Liver (tissue), 9 donors: ENCODE data around the gene CLIC6. TPM values are rescaled to one million over a fixed set of nuclear protein-coding genes. Genes with fewer than 3 reads are reported as not detected.

Source experiments
- DNase-seq: peaks from one replicate; pipeline ENCODE4 v3.0.0-alpha.2; 2017; ENCODE audit warnings: low spot score
- H3K27ac ChIP-seq, 2 donors: one replicate each; pipeline ENCODE4 v1.7.0; 2013; ENCODE audit warnings: inconsistent platforms in 2 of 2, low read length in 2 of 2, control low read depth in 1 of 2, low read depth in 1 of 2, mild to moderate bottlenecking in 1 of 2
- H3K27me3 ChIP-seq, 4 donors: one replicate each; pipeline versions ENCODE4 v1.6.1 to v1.7.0; 2013; ENCODE audit warnings: low read length in 3 of 4, inconsistent platforms in 1 of 4, mild to moderate bottlenecking in 1 of 4, moderate library complexity in 1 of 4; ENCODE audit not compliant: control insufficient read depth in 4 of 4, insufficient read depth in 4 of 4
- H3K36me3 ChIP-seq, 4 donors: one replicate each; pipeline versions ENCODE4 v1.6.1 to v1.7.0; 2013; ENCODE audit warnings: low read length in 3 of 4, mild to moderate bottlenecking in 3 of 4, low read depth in 1 of 4, moderate library complexity in 1 of 4; ENCODE audit not compliant: control insufficient read depth in 4 of 4, insufficient read depth in 3 of 4
- H3K4me1 ChIP-seq, 4 donors: one replicate each; pipeline versions ENCODE4 v1.6.1 to v1.7.0; 2013; ENCODE audit warnings: low read length in 3 of 4, mild to moderate bottlenecking in 3 of 4, moderate library complexity in 1 of 4; ENCODE audit not compliant: control insufficient read depth in 4 of 4, insufficient read depth in 4 of 4
- H3K4me3 ChIP-seq, 3 donors: one replicate each; pipeline versions ENCODE4 v1.6.1 to v1.7.0; 2013; ENCODE audit warnings: low read length in 3 of 3, control low read depth in 1 of 3, low read depth in 1 of 3, mild to moderate bottlenecking in 1 of 3
- H3K9ac ChIP-seq, 2 donors: one replicate each; pipeline ENCODE4 v1.7.0; 2013; ENCODE audit warnings: low read length in 2 of 2, mild to moderate bottlenecking in 2 of 2, moderate library complexity in 2 of 2, control low read depth in 1 of 2, low read depth in 1 of 2
- H3K9me3 ChIP-seq, 4 donors: one replicate each; pipeline versions ENCODE4 v1.6.1 to v1.7.0; 2013; ENCODE audit warnings: low read length in 3 of 4; ENCODE audit not compliant: control insufficient read depth in 4 of 4
- ATF3 ChIP-seq: IDR thresholded peaks from 2 replicates; pipeline ENCODE4 v1.6.1; 2016; ENCODE audit warnings: antibody characterized with exemption
- CTCF ChIP-seq: fragments of 150-350 bp; IDR thresholded peaks from 2 replicates; pipeline ENCODE4 v1.5.1; 2017; ENCODE audit warnings: improper control_type of control experiment, low read depth, low read length; ENCODE audit not compliant: missing input control
- EGR1 ChIP-seq, 2 donors: IDR thresholded peaks; 2 replicates each; pipeline ENCODE4 v1.6.1; 2016 to 2018; ENCODE audit warnings: antibody characterized with exemption in 2 of 2, low read depth in 2 of 2
- FOXA1 ChIP-seq: IDR thresholded peaks from 2 replicates; pipeline ENCODE4 v1.6.1; 2016; ENCODE audit warnings: antibody characterized with exemption
- FOXA2 ChIP-seq: IDR thresholded peaks from 2 replicates; pipeline ENCODE4 v1.6.1; 2016; ENCODE audit warnings: antibody characterized with exemption
- GABPA ChIP-seq, 2 donors: IDR thresholded peaks in 1 of 2; conservative IDR thresholded peaks in 1 of 2; 2 replicates each; pipeline ENCODE4 v1.6.1; 2016; ENCODE audit warnings: antibody characterized with exemption in 2 of 2, mild to moderate bottlenecking in 1 of 2, moderate library complexity in 1 of 2
- HNF4A ChIP-seq, 2 donors: conservative IDR thresholded peaks; 2 replicates each; pipeline ENCODE4 v1.6.1; 2016; ENCODE audit warnings: antibody characterized with exemption in 2 of 2, mild to moderate bottlenecking in 2 of 2
- HNF4G ChIP-seq: IDR thresholded peaks from 2 replicates; pipeline ENCODE4 v1.6.1; 2016; ENCODE audit warnings: antibody characterized with exemption
- JUND ChIP-seq, 2 donors: IDR thresholded peaks; 2 replicates each; pipeline ENCODE4 v1.6.1; 2016; ENCODE audit warnings: antibody characterized with exemption in 2 of 2
- MAX ChIP-seq: IDR thresholded peaks from 2 replicates; pipeline ENCODE4 v1.6.1; 2016; ENCODE audit warnings: antibody characterized with exemption
- NR2F2 ChIP-seq: IDR thresholded peaks from 2 replicates; pipeline ENCODE4 v1.6.1; 2016; ENCODE audit warnings: antibody characterized with exemption
- RAD21 ChIP-seq, 2 donors: IDR thresholded peaks; 2 replicates each; pipeline ENCODE4 v1.6.1; 2016; ENCODE audit warnings: antibody characterized with exemption in 2 of 2, mild to moderate bottlenecking in 2 of 2
- REST ChIP-seq: IDR thresholded peaks from 2 replicates; pipeline ENCODE4 v1.6.1; 2016; ENCODE audit warnings: antibody characterized with exemption, mild to moderate bottlenecking
- RXRA ChIP-seq, 2 donors: IDR thresholded peaks; 2 replicates each; pipeline ENCODE4 v1.6.1; 2017 to 2018; ENCODE audit warnings: antibody characterized with exemption in 2 of 2, mild to moderate bottlenecking in 1 of 2
- SP1 ChIP-seq: IDR thresholded peaks from 2 replicates; pipeline ENCODE4 v1.6.1; 2018; ENCODE audit warnings: antibody characterized with exemption, mild to moderate bottlenecking
- TAF1 ChIP-seq: conservative IDR thresholded peaks from 2 replicates; pipeline ENCODE4 v1.6.1; 2016; ENCODE audit warnings: antibody characterized with exemption, mild to moderate bottlenecking
- YY1 ChIP-seq: IDR thresholded peaks from 2 replicates; pipeline ENCODE4 v1.6.1; 2016; ENCODE audit warnings: antibody characterized with exemption, mild to moderate bottlenecking
- ZBTB33 ChIP-seq: IDR thresholded peaks from 2 replicates; pipeline ENCODE4 v1.6.1; 2016; ENCODE audit warnings: antibody characterized with exemption
- WGBS: extraction: QIAGEN DNeasy Blood & Tissue Kit; methylation state at CpG from one replicate; pipeline ENCODE4 v1.1.7; 2013; 5-methylcytosine and 5-hydroxymethylcytosine counted together
- polyA plus RNA-seq, 2 donors: library from polyadenylated mRNA; stranded (reverse) in 1 of 2; unstranded in 1 of 2; fragments of 200-250 nt in 1 of 2; fragments of >200 nt in 1 of 2; fragmentation: Nextera tagmentation in 1 of 2; extraction: Ambion mirVana in 1 of 2; gene quantifications; one replicate each; pipeline versions ENCODE4 v1.2.1 to v1.2.3, GENCODE V29; 2013 to 2015
- total RNA-seq, 2 donors: library from RNA; depleted of rRNA; stranded (reverse); fragments of >200 nt; gene quantifications; one replicate each; pipeline ENCODE4 v1.2.3, GENCODE V29; 2014
- donor health status: healthy.
- donor health status: healthy.
- donor health status: healthy.
- donor health status: healthy.
- donor health status: healthy.

Gene CLIC6
- total and polyA plus RNA-seq, 4 donors = 0.05 to 0.59 (median 0.23) TPM

GRCh38 chr21:34648739-34649297 is 20.0 kb upstream of the CLIC6 start:
- H3K9ac ChIP-seq = no peak overlapping the region
- TF ChIP-seq JUND (IDR thresholded peaks at IDR 0.05) (no peak), ZBTB33 (no peak), RXRA (IDR thresholded peaks at IDR 0.05) (no peak), FOXA2 (no peak), ATF3 (no peak), REST (no peak), TAF1 (no peak), CTCF (no peak), MAX (no peak), HNF4A (conservative IDR thresholded peaks at IDR 0.05) (no peak), GABPA (IDR thresholded peaks at IDR 0.05 in 1 of 2, conservative IDR thresholded peaks at IDR 0.05 in 1 of 2) (no peak), HNF4G (no peak), NR2F2 (no peak), SP1 (no peak), EGR1 (IDR thresholded peaks at IDR 0.05; ENCODE audit: low read depth in 2 of 2) (no peak), RAD21 (IDR thresholded peaks at IDR 0.05) (no peak), YY1 (no peak), FOXA1 (no peak)
- H3K27me3 ChIP-seq = peaks cover 0 to 4% (median 0%) of the 10 kb centered on the region in 4 donors
- H3K4me3 ChIP-seq = no peak overlapping the region
- no peak for DNase-seq
- H3K27ac ChIP-seq = no peak overlapping the region
- no peaks in the 10 kb centered on the region for H3K36me3 ChIP-seq
- no peaks in the 10 kb centered on the region for H3K4me1 ChIP-seq
- WGBS = 40% methylated on average over 6 of the region's 6 CpGs
- no peaks in the 10 kb centered on the region for H3K9me3 ChIP-seq
